ENCODE data around the gene SEC14L1. TPM values are rescaled to one million over a fixed set of nuclear protein-coding genes. Genes with fewer than 3 reads are reported as not detected.

The SEC14L1 gene
- total RNA-seq, 1 donor from 2014 or later: 71.6 TPM

- intact Hi-C loops (cut with micrococcal nuclease): no loop called here
Observed at GRCh38 chr17:77188084-77189066, 47.6 kb downstream of the SEC14L1 start.

GRCh38 chr17:77189148-77189547 lies 48.4 kb downstream of the SEC14L1 start:
- intact Hi-C loops (cut with micrococcal nuclease): no loop called here

GRCh38 chr17:77190576-77190975 lies 49.8 kb downstream of the SEC14L1 start:
- intact Hi-C loops (cut with micrococcal nuclease): no loop called here

GRCh38 chr17:77191244-77191643 lies 50.5 kb downstream of the SEC14L1 start:
- intact Hi-C loops (cut with micrococcal nuclease): no loop called here

- intact Hi-C loops (cut with micrococcal nuclease): no loop called here
Observed at GRCh38 chr17:77193653-77194052, 52.9 kb downstream of the SEC14L1 start.

GRCh38 chr17:77194179-77194578 lies 53.4 kb downstream of the SEC14L1 start:
- intact Hi-C loops (cut with micrococcal nuclease): no loop called here

- intact Hi-C loops (cut with micrococcal nuclease): no loop called here
Observed at GRCh38 chr17:77196251-77196650, 55.5 kb downstream of the SEC14L1 start.

- intact Hi-C loops (cut with micrococcal nuclease): no loop called here
Observed at GRCh38 chr17:77197115-77197514, 56.3 kb downstream of the SEC14L1 start.

GRCh38 chr17:77200711-77201110 lies 59.9 kb downstream of the SEC14L1 start:
- intact Hi-C loops (cut with micrococcal nuclease): no loop called here

- intact Hi-C loops (cut with micrococcal nuclease): no loop called here
Observed at GRCh38 chr17:77203436-77203835, 62.7 kb downstream of the SEC14L1 start.

GRCh38 chr17:77203846-77204245 lies 63.1 kb downstream of the SEC14L1 start:
- intact Hi-C loops (cut with micrococcal nuclease): no loop called here

GRCh38 chr17:77204536-77204935 lies 63.8 kb downstream of the SEC14L1 start:
- intact Hi-C loops (cut with micrococcal nuclease): no loop called here

GRCh38 chr17:77205396-77206125 lies 64.8 kb downstream of the SEC14L1 start:
- intact Hi-C loops (cut with micrococcal nuclease): no loop called here

GRCh38 chr17:77206158-77206956 lies 65.6 kb downstream of the SEC14L1 start:
- intact Hi-C loops (cut with micrococcal nuclease): no loop called here

- intact Hi-C loops (cut with micrococcal nuclease): no loop called here
Observed at GRCh38 chr17:77207689-77208216, 67.0 kb downstream of the SEC14L1 start.

GRCh38 chr17:77208217-77208808 lies 67.5 kb downstream of the SEC14L1 start:
- intact Hi-C loops (cut with micrococcal nuclease): no loop called here

GRCh38 chr17:77208856-77209255 lies 68.1 kb downstream of the SEC14L1 start:
- intact Hi-C loops (cut with micrococcal nuclease): no loop called here

- intact Hi-C loops (cut with micrococcal nuclease): no loop called here
Observed at GRCh38 chr17:77209330-77209748, 68.6 kb downstream of the SEC14L1 start.

GRCh38 chr17:77210331-77210730 lies 69.6 kb downstream of the SEC14L1 start:
- intact Hi-C loops (cut with micrococcal nuclease): no loop called here

GRCh38 chr17:77210946-77211541 lies 70.3 kb downstream of the SEC14L1 start:
- intact Hi-C loops (cut with micrococcal nuclease): no loop called here

Data from T-helper 2 cell treated with Interferon-gamma antibody and Interleukin-4, amounts not matched to agents 100 ng/mL and 5 ng/mL, for 36 hours (primary cell).